ENCODE results near the gene HOXC5. TPM values are rescaled to one million over a fixed set of nuclear protein-coding genes. Genes with fewer than 3 reads are reported as not detected.

Gene HOXC5
- polyA plus RNA-seq, 2 of the 4 experiments (the other 2 are of a cell fraction): 0.41 to 0.98 TPM

GRCh38 chr12:54065677-54066076 is 32.8 kb downstream of the HOXC5 start:
- no peak for FAIRE-seq
- Histone ChIP-seq H3K4me2 (no peak overlapping the region), H3K4me3 (no peak overlapping the region), H3K9me3 (no peaks in the 10 kb centered on the region), H3K4me1 (no peaks in the 10 kb centered on the region), H3K27ac (no peak overlapping the region)
- TF ChIP-seq POLR2AphosphoS2 (conservative IDR thresholded peaks at IDR 0.05; ENCODE audit: low read length): no peak
- TF ChIP-seq FOSL2 (IDR thresholded peaks at IDR 0.05): no peak
- TF ChIP-seq FOSL2 (CRISPR knock-in tag; IDR thresholded peaks at IDR 0.05): no peak
- no peak for TF ChIP-seq CEBPB (IDR thresholded peaks at IDR 0.05)
- TF ChIP-seq RARB (CRISPR knock-in tag; IDR thresholded peaks at IDR 0.05): no peak
- TF ChIP-seq PBX3 (IDR thresholded peaks at IDR 0.05): no peak
- no peak for TF ChIP-seq ATOH8 (CRISPR knock-in tag; IDR thresholded peaks at IDR 0.05; ENCODE audit: low read depth)
- no peak for TF ChIP-seq NFE2L2 (conservative IDR thresholded peaks at IDR 0.05; ENCODE audit: low read length)
- ATAC-seq: no peak
- CTCF ChIA-PET: interaction anchor here (0.9 to 2.0 kb wide), 6 partner anchors 10 to 91 kb away, joined by 3 to 7 read pairs (median 4); partner anchors contain the start of gene HOXC4
- POLR2A ChIA-PET: no interaction called here
- DNase-seq (ENCODE audit: low read depth in 1 of 2, low spot score in 1 of 2): no peak

GRCh38 chr12:54066408-54066807 is 33.6 kb downstream of the HOXC5 start:
- WGBS (ENCODE audit: missing lambda C conversion rate): 63% methylated on average over 1 of the region's 1 CpG
- POLR2A ChIA-PET: no interaction called here

More at GRCh38 chr12:54066408-54066807, 33.6 kb downstream of the HOXC5 start:
- FAIRE-seq (no peak), DNase-seq (ENCODE audit: low read depth in 1 of 2, low spot score in 1 of 2) (no peak), ATAC-seq (no peak)
- H3K9me3 ChIP-seq: no peaks in the 10 kb centered on the region
- no peak overlapping the region for H3K27ac ChIP-seq
- H3K4me1 ChIP-seq: no peaks in the 10 kb centered on the region
- H3K4me2 ChIP-seq: no peak overlapping the region
- CTCF ChIA-PET: interaction anchor here (0.9 kb wide), 1 partner anchor 30 kb away, joined by 3 read pairs; no protein-coding TSS in a partner anchor
- TF ChIP-seq ESRRA (IDR thresholded peaks at IDR 0.05; ENCODE audit: borderline replicate concordance, low read length) (no peak), HOXB13 (CRISPR knock-in tag; IDR thresholded peaks at IDR 0.05; ENCODE audit: low read depth) (no peak), CHD4 (IDR thresholded peaks at IDR 0.05; ENCODE audit: borderline replicate concordance) (no peak), ZNF302 (CRISPR knock-in tag; IDR thresholded peaks at IDR 0.05) (no peak), TP53 (CRISPR knock-in tag; IDR thresholded peaks at IDR 0.05) (no peak), MAFK (IDR thresholded peaks at IDR 0.05; ENCODE audit: partially characterized antibody) (no peak), GATA3 (IDR thresholded peaks at IDR 0.05; ENCODE audit: borderline replicate concordance) (no peak), HMGXB4 (CRISPR knock-in tag; IDR thresholded peaks at IDR 0.05; ENCODE audit: borderline replicate concordance) (no peak), RARB (CRISPR knock-in tag; IDR thresholded peaks at IDR 0.05) (no peak), RCOR1 (IDR thresholded peaks at IDR 0.05; ENCODE audit: low read depth, low read length) (no peak), FOSL2 (IDR thresholded peaks at IDR 0.05) (no peak), FOSL2 (CRISPR knock-in tag; IDR thresholded peaks at IDR 0.05) (no peak), TFCP2L1 (CRISPR knock-in tag; IDR thresholded peaks at IDR 0.05) (no peak), CTCF (IDR thresholded peaks at IDR 0.05) (no peak), ZSCAN20 (CRISPR knock-in tag; IDR thresholded peaks at IDR 0.05) (no peak), CBX2 (IDR thresholded peaks at IDR 0.05; ENCODE audit: borderline replicate concordance, low read depth) (no peak), SMC3 (IDR thresholded peaks at IDR 0.05) (no peak), POLR2AphosphoS2 (conservative IDR thresholded peaks at IDR 0.05; ENCODE audit: low read length) (no peak), REST (IDR thresholded peaks at IDR 0.05) (no peak)
- TF ChIP-seq, protein P1, sequence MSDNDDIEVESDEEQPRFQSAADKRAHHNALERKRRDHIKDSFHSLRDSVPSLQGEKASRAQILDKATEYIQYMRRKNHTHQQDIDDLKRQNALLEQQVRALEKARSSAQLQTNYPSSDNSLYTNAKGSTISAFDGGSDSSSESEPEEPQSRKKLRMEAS (IDR thresholded peaks at IDR 0.05): no peak
- TF ChIP-seq, protein P2, sequence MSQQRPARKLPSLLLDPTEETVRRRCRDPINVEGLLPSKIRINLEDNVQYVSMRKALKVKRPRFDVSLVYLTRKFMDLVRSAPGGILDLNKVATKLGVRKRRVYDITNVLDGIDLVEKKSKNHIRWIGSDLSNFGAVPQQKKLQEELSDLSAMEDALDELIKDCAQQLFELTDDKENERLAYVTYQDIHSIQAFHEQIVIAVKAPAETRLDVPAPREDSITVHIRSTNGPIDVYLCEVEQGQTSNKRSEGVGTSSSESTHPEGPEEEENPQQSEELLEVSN (IDR thresholded peaks at IDR 0.05; ENCODE audit: borderline replicate concordance, low read depth): no peak
- H3K4me3 ChIP-seq: no peak overlapping the region
